Endothelial cell of umbilical vein (primary cell): ENCODE data around the gene S100A1. TPM values are rescaled to one million over a fixed set of nuclear protein-coding genes. Genes with fewer than 3 reads are reported as not detected.

Experiments used
- BruUV-seq: library from RNA; stranded (reverse); fragments of 400-500 nt; replicated peaks from 2 replicates; lab custom pipeline; 2021; lab: Mats Ljungman, UMichigan
- CTCF ChIA-PET: fragments of 300-600, 350-600 bp; sonication (Branson Sonifier 250); formaldehyde crosslinking; loops from one replicate; lab custom pipeline; 2021; ENCODE audit warnings: antibody characterized with exemption, inconsistent platforms; lab: Charles Lee
- POLR2A ChIA-PET: fragments of 300-600, 350-600 bp; sonication (Branson Sonifier 250); formaldehyde crosslinking; loops from one replicate; lab custom pipeline; 2021; ENCODE audit warnings: antibody characterized with exemption, inconsistent platforms; lab: Charles Lee
- DNase-seq: peaks from one replicate; pipeline ENCODE4 v3.0.0-alpha.2; 2011; ENCODE audit warnings: low read depth, low spot score
- FAIRE-seq: peaks from 2 replicates; lab custom pipeline; 2011; peaks lifted over from hg19 to GRCh38; lab: Jason Lieb, UNC
- H2AFZ ChIP-seq: 2 replicates; pipeline ENCODE4 v1.6.0; 2012; ENCODE audit warnings: low read depth, low read length, control low read depth, inconsistent platforms
- H3K27ac ChIP-seq: 2 replicates; pipeline ENCODE4 v1.5.1; 2011; ENCODE audit warnings: low read depth, mild to moderate bottlenecking, control low read depth, low read length, moderate library complexity; ENCODE audit not compliant: insufficient read depth
- H3K27me3 ChIP-seq, 2 experiments: 2 replicates each; pipeline versions ENCODE4 v1.6.0 to v1.6.1; 2011; ENCODE audit warnings: low read length in 2 of 2, mixed read lengths in 1 of 2; ENCODE audit not compliant: control insufficient read depth in 2 of 2, insufficient read depth in 2 of 2
- H3K36me3 ChIP-seq, 2 experiments: 2 replicates in 1 of 2; 3 replicates in 1 of 2; pipeline ENCODE4 v1.5.1; 2011; ENCODE audit warnings: low read length in 2 of 2, mild to moderate bottlenecking in 1 of 2, moderate library complexity in 1 of 2; ENCODE audit not compliant: control insufficient read depth in 2 of 2, insufficient read depth in 2 of 2; ENCODE audit errors: extremely low read depth in 1 of 2
- H3K4me1 ChIP-seq: 3 replicates; pipeline ENCODE4 v1.5.1; 2011; ENCODE audit warnings: mild to moderate bottlenecking, low read length; ENCODE audit not compliant: control insufficient read depth, insufficient read depth; ENCODE audit errors: extremely low read depth
- H3K4me2 ChIP-seq: 2 replicates; pipeline ENCODE4 v1.6.1; 2011; ENCODE audit warnings: low read length, control low read depth, mixed read lengths; ENCODE audit not compliant: insufficient read depth
- H3K4me3 ChIP-seq, 3 experiments: fragments of 200-600 bp in 1 of 3; sonication (generic), shearing (Covaris generic) in 1 of 3; replicated peaks in 1 of 3; 2 replicates each; pipeline ENCODE4 v1.5.1; 2011 to 2016; ENCODE audit warnings: control low read depth in 3 of 3, low read length in 3 of 3, mild to moderate bottlenecking in 2 of 3, inconsistent platforms in 1 of 3, low read depth in 1 of 3, moderate library complexity in 1 of 3; ENCODE audit not compliant: insufficient read depth in 1 of 3
- H3K79me2 ChIP-seq: 2 replicates; pipeline ENCODE4 v1.6.0; 2012; ENCODE audit warnings: low read length, inconsistent platforms; ENCODE audit not compliant: control insufficient read depth, insufficient read depth
- H3K9ac ChIP-seq: replicated peaks from 2 replicates; pipeline ENCODE3; 2011; ENCODE audit warnings: low read length, control low read depth; ENCODE audit not compliant: insufficient read depth; ENCODE audit errors: extremely low read depth
- H3K9me1 ChIP-seq: replicated peaks from 3 replicates; pipeline ENCODE4 v1.6.0; 2011; ENCODE audit warnings: mild to moderate bottlenecking, low read length; ENCODE audit not compliant: control insufficient read depth, insufficient read depth; ENCODE audit errors: extremely low read depth
- H3K9me3 ChIP-seq: replicated peaks from 2 replicates; pipeline ENCODE4 v1.5.1; 2012; ENCODE audit warnings: low read length, inconsistent platforms; ENCODE audit not compliant: control insufficient read depth, insufficient read depth
- H4K20me1 ChIP-seq: replicated peaks from 2 replicates; pipeline ENCODE3; 2011; ENCODE audit warnings: mild to moderate bottlenecking, low read length; ENCODE audit not compliant: control insufficient read depth, insufficient read depth; ENCODE audit errors: extremely low read depth
- CTCF ChIP-seq, 2 donors: IDR thresholded peaks; 1 replicate in 1 of 2; 2 replicates in 1 of 2; pipeline ENCODE4 v1.5.1; 2011; ENCODE audit warnings: low read length in 2 of 2, mild to moderate bottlenecking in 2 of 2, moderate library complexity in 2 of 2, control low read depth in 1 of 2, inconsistent platforms in 1 of 2, low read depth in 1 of 2; ENCODE audit not compliant: insufficient read depth in 1 of 2; ENCODE audit errors: extremely low read depth in 1 of 2
- MAX ChIP-seq: IDR thresholded peaks from 2 replicates; pipeline ENCODE4 v1.6.1; 2011; ENCODE audit not compliant: insufficient read depth, insufficient read length
- MYC ChIP-seq: IDR thresholded peaks from one replicate; pipeline ENCODE4 v1.6.1; 2011; ENCODE audit warnings: mild to moderate bottlenecking, low read depth, low read length
- dilution Hi-C: fragments of 300-500 bp; cut with MboI; formaldehyde crosslinking; loops from one replicate; pipeline ENCODE4 v1.15.0; 2019; ENCODE audit warnings: low sequenced_read_pairs; ENCODE audit not compliant: extremely low pct_ligation_motif_present
- intact Hi-C: fragments of 100-400 bp; cut with micrococcal nuclease; formaldehyde crosslinking; loops from one replicate; pipeline ENCODE4 v1.10.0; 2022
- polyA plus RNA-seq, 4 experiments: library from polyadenylated mRNA; depleted of rRNA in 3 of 4; stranded (reverse) in 3 of 4; unstranded in 1 of 4; fragments of >200 nt; gene quantifications; 2 replicates each; pipeline versions ENCODE4 v1.2.1 to v1.2.3, GENCODE V29; 2011 to 2012; ENCODE audit warnings: missing spikeins in 1 of 4
- total RNA-seq: library from RNA; stranded (reverse); gene quantifications from 2 replicates; pipeline ENCODE4 v1.2.3, GENCODE V29; 2021

Gene S100A1
- total and polyA plus RNA-seq, 2 donors (not counting 3 experiments of a cell fraction or from before 2014, with no cell fraction given), result not detected

GRCh38 chr1:153642161-153642560, 13.9 kb downstream of the S100A1 start:
- H3K79me2 ChIP-seq, result peaks cover 27% of the 10 kb centered on the region
- no peak for FAIRE-seq

More at GRCh38 chr1:153642161-153642560, 13.9 kb downstream of the S100A1 start:
- no TSS peak for BruUV-seq
- peaks cover 48 to 53% of the 10 kb centered on the region in 2 experiments for H3K36me3 ChIP-seq
- TF ChIP-seq CTCF (IDR thresholded peaks at IDR 0.05; ENCODE audit: extremely low read depth in 1 of 2, insufficient read depth in 1 of 2, low read depth in 1 of 2, low read length in 2 of 2) (no peak), MYC (no peak), MAX (no peak)
- H3K4me1 ChIP-seq, result no peaks in the 10 kb centered on the region
- dilution Hi-C loops (no loop called here), intact Hi-C loops (no loop called here)
- H3K9ac ChIP-seq, result no peak overlapping the region
- ChIA-PET POLR2A (interaction anchor here (0.9 kb wide), 1 partner anchor 15 kb away, joined by 3 read pairs; the partner anchor contains the start of gene S100A13), CTCF (interaction anchor here (1.2 to 2.7 kb wide), 2 partner anchors 34 to 70 kb away, joined by 3 to 12 read pairs; no protein-coding TSS in a partner anchor)
- H3K27me3 ChIP-seq, result no peaks in the 10 kb centered on the region
- H3K4me2 ChIP-seq, result no peak overlapping the region
- no peaks in the 10 kb centered on the region for H3K9me3 ChIP-seq
- no peak overlapping the region for H2AFZ ChIP-seq
- no peak overlapping the region for H3K4me3 ChIP-seq
- no peaks in the 10 kb centered on the region for H3K9me1 ChIP-seq
- peaks cover 2% of the 10 kb centered on the region for H4K20me1 ChIP-seq
- no peak for DNase-seq
- H3K27ac ChIP-seq, result no peak overlapping the region
